Panc1 (cell line): ENCODE results near the gene DDX27.

ENCODE experiments used
- CTCF ChIP-seq: fragments of 450-650 bp; IDR thresholded peaks from 2 replicates; pipeline ENCODE4 v1.5.1; 2017; ENCODE audit warnings: mild to moderate bottlenecking
- POLR2AphosphoS5 ChIP-seq: IDR thresholded peaks from 2 replicates; pipeline ENCODE4 v1.6.1; 2012; ENCODE audit warnings: mild to moderate bottlenecking, low read depth, low read length, moderate library complexity
- REST ChIP-seq, 2 experiments: IDR thresholded peaks; 2 replicates each; pipeline ENCODE4 v1.6.1; 2011 to 2012; ENCODE audit warnings: low read depth in 2 of 2, control low read depth in 1 of 2, low read length in 1 of 2, mild to moderate bottlenecking in 1 of 2, moderate library complexity in 1 of 2; ENCODE audit not compliant: insufficient read depth in 1 of 2
- SIN3A ChIP-seq: IDR thresholded peaks from 2 replicates; pipeline ENCODE4 v1.6.1; 2012; ENCODE audit warnings: low read depth, mild to moderate bottlenecking, low read length, moderate library complexity, borderline replicate concordance; ENCODE audit not compliant: insufficient read depth
- TCF7L2 ChIP-seq: IDR thresholded peaks from 2 replicates; pipeline ENCODE4 v1.6.1; 2011; ENCODE audit warnings: mild to moderate bottlenecking, low read depth, low read length, inconsistent platforms

GRCh38 chr20:49272654-49273053, 53.4 kb downstream of the DDX27 start:
- TF ChIP-seq CTCF (no peak), POLR2AphosphoS5 (no peak), REST (IDR thresholded peaks at IDR 0.05; ENCODE audit: insufficient read depth in 1 of 2, low read depth in 2 of 2, low read length in 1 of 2) (no peak), SIN3A (no peak), TCF7L2 (no peak)
